Thyroid gland (tissue), 4 donors: ENCODE results near the gene AGAP2.

ENCODE experiments used
- POLR2A ChIP-seq, 2 donors: fragments of 450-650 bp; IDR thresholded peaks; one replicate each; pipeline ENCODE4 v1.6.1; 2017; ENCODE audit warnings: antibody characterized with exemption in 2 of 2, mild to moderate bottlenecking in 2 of 2, moderate library complexity in 1 of 2
- TF ChIP-seq, protein P1 (sequence below), 6 experiments: fragments of 200-600 bp in 3 of 6; fragments of 450-650 bp in 3 of 6; sonication (generic) in 3 of 6; IDR thresholded peaks; one replicate each; pipeline ENCODE4 v1.5.1; 2016 to 2019; ENCODE audit warnings: antibody characterized with exemption in 6 of 6, mild to moderate bottlenecking in 2 of 6, inconsistent platforms in 1 of 6, moderate library complexity in 1 of 6

DNA sequence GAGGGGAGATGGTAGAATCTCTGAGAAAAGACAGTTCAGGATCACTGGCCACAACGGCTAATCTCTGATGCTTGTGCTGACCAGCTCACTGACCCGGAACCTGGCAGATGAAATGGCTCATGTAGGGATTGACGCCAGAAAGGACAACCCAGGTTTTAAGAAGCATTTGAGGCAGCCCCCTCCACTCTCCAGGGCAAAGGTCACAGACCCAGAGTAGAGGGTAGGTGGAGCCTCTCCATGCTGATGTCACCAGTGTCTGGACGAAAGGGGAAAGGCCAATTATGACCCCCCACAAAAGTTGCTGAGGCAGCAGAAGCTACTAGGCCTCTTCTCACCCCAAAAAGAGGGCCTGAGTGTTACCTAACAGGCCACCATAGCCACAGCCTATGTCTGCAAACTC lies 32.2 kb upstream of the AGAP2 start:
- TF ChIP-seq, protein P1, sequence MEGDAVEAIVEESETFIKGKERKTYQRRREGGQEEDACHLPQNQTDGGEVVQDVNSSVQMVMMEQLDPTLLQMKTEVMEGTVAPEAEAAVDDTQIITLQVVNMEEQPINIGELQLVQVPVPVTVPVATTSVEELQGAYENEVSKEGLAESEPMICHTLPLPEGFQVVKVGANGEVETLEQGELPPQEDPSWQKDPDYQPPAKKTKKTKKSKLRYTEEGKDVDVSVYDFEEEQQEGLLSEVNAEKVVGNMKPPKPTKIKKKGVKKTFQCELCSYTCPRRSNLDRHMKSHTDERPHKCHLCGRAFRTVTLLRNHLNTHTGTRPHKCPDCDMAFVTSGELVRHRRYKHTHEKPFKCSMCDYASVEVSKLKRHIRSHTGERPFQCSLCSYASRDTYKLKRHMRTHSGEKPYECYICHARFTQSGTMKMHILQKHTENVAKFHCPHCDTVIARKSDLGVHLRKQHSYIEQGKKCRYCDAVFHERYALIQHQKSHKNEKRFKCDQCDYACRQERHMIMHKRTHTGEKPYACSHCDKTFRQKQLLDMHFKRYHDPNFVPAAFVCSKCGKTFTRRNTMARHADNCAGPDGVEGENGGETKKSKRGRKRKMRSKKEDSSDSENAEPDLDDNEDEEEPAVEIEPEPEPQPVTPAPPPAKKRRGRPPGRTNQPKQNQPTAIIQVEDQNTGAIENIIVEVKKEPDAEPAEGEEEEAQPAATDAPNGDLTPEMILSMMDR (IDR thresholded peaks at IDR 0.05) = no peak
- TF ChIP-seq POLR2A (IDR thresholded peaks at IDR 0.05) = no peak
